H54 (cell line): ENCODE data around the gene LYPD5.
"Not testable (repeated sequence)": the region's sequence is repeated elsewhere in the genome, so short reads cannot be mapped to it uniquely, and the experiment has no call there.

Source experiments
- DNase-seq: peaks from one replicate; pipeline ENCODE4 v3.0.0; 2011; ENCODE audit warnings: low spot score, mixed read lengths; ENCODE audit not compliant: insufficient read length
- FAIRE-seq: peaks from 3 replicates; lab custom pipeline; 2011; peaks lifted over from hg19 to GRCh38; lab: Jason Lieb, UNC
- POLR2A ChIP-seq: IDR thresholded peaks from 2 replicates; pipeline ENCODE4 v1.6.1; 2011; ENCODE audit warnings: low read depth, mild to moderate bottlenecking, low read length

The LYPD5 gene

GRCh38 chr19:43779147-43779819 is 23.0 kb downstream of the LYPD5 start:
- FAIRE-seq (no peak), DNase-seq (no peak)
- no peak for TF ChIP-seq POLR2A

DNA sequence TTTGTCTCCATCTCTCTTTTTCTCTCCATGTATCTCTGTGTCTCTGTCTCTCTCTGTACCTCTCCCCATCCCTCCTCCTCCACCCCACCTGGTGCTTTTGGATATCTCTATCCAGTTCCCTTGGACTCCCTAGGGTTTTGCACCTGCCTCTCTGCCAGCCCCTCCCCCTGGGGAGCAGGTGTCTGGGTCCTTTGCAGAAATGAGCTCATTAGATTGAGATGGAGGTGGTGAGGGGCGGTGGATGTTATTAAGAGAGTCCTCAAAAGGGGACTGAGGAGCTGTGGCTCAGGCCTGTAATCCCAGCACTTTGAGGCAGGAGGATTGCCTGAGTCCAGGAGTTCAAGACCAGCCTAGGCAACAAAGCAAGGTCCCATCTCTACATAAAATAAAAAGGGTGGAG is 23.6 kb downstream of the LYPD5 start:
- DNase-seq: no peak
- FAIRE-seq: no peak
- no peak for TF ChIP-seq POLR2A

DNA sequence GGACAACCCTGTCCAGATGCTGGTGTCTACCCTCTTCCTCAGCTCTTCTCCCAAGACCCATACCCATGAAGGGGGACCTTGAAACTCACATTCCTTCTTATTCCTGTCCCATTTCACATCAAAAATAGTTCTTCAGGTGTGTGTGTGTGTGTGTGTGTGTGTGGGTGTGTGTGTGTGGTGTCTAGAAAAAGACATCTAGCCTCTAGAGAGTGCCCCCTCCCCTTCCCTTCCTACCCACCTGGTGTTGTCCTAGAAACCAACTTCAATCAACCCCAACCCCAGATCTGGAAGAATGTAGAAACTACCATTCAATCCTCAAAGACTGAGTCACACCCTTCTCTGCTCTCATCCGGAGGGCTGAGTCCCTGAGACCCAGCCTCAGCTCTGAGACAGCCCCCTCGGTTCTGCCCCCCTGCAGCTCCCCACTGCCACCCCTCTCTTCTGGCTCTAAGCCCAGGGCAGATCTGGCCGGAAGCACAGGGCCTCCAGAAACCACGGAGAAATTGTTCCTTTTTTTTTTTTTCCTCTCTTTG is 25.0 kb downstream of the LYPD5 start:
- FAIRE-seq (no peak), DNase-seq (peak; percentile 96)
- no peak for TF ChIP-seq POLR2A

DNA sequence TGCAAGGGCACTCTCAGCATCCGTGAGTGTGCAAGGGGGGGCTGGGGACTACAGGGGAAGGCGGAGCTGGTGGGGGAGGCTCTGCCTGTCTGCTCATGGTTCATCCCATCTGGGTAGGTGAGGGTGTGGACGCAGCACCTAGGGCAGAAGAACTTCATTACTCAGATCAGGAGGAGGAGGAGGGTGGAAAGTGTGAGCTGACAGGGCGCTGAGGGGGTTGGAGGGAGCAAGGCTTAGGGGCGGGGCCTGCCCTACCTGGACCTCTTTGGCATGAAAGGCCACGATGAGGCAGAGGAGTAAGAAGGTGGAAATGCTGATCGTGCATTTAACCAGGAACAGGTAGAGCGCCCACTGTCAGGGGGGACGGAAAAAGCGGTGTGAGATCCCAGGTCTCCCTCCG is 26.0 kb downstream of the LYPD5 start:
- no peak for TF ChIP-seq POLR2A
- FAIRE-seq (no peak), DNase-seq (no peak)

DNA sequence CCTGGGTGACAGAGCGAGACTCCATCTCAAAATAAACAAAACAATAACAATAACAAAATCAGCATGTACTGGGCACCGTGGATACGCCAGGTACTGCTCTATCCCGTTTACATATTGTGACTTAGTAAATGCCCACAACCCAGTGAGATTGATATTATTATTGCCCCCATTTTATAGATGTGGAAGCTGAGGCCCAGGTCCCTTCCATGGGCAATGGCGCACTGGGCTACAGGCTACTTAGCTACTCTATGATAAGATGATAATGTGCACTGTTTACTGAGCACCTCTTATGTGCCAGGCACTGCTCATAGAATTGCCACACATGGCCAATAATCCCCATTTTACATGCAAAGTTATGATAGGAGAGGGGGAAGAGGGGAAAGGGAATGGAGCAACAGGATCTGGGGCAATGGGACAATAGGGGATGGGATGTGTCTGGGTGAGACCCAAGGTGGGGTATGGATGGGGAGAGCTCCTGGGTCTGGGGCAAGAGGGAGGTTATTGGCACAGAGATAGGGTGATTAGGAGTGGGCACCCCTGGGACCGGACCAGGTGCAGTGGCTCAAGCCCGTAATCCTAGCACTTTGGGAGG is 26.9 kb downstream of the LYPD5 start:
- no peak for TF ChIP-seq POLR2A
- no peak for FAIRE-seq

DNA sequence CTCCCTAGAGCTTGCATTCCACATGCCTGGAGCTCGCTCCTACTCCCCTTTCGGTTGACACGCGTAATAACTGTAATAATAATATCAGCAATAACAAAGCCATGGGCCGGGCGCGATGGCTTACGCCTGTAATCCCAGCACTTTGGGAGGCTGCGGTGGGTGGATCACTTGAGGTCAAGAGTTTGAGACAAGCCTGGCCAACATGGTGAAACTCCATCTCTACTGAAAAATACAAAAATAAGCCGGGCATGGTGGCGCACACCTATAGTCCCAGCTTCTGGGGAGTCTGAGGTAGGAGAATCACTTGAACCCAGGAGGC is 27.3 kb downstream of the LYPD5 start:
- FAIRE-seq, DNase-seq: not testable (repeated sequence)

More for the DNA sequence above, 26.9 kb downstream of the LYPD5 start:
- DNase-seq: no peak

GRCh38 chr19:43774103-43774939 is 27.9 kb downstream of the LYPD5 start:
- FAIRE-seq (no peak), DNase-seq (no peak)
- TF ChIP-seq POLR2A: no peak

- FAIRE-seq (no peak), DNase-seq (no peak)
- no peak for TF ChIP-seq POLR2A
Observed at GRCh38 chr19:43773725-43774102, 28.5 kb downstream of the LYPD5 start.

- no peak for DNase-seq
- no peak for FAIRE-seq
- no peak for TF ChIP-seq POLR2A
Observed at GRCh38 chr19:43769256-43769655, 33.0 kb downstream of the LYPD5 start.

DNA sequence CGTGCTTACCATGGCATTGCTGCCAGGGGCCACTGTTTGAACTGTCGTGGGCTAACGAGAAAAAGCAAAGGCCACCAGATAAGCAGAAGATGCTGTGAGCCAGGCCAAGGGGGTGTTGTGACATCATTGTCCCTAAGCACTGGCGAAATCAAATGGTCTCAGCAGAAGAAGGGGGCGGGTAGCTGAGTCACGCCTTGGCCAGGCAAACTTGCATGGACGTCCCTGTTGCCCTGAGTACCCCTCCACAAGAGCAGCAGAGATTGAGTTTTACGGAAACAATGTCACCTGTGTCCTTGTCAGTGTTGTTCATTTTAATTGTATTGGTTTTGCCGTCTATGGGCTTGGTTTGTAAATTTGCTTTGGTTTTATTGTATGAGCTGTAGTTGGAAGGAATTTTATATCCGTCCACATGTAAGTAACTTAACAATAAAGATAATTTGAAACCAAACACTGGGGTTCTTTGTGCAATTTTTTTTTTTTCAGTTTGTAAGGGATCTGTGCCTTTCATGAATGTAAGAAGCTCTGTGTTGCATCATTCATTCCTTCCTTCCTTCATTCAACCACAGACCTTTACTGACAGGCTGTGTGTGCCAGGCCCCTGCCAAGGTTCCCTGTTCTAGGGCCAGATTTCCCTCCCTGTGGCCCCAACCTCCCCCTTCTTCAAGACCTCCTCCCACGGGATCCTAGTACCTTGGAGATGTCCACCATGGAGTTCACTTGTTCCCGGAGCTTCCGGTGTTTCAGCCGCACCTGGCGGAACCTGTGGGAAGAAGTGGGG is 33.8 kb downstream of the LYPD5 start:
- DNase-seq: no peak
- no peak for FAIRE-seq
- TF ChIP-seq POLR2A: no peak

GRCh38 chr19:43767818-43768217 is 34.4 kb downstream of the LYPD5 start:
- FAIRE-seq (no peak), DNase-seq (no peak)
- TF ChIP-seq POLR2A: no peak

DNA sequence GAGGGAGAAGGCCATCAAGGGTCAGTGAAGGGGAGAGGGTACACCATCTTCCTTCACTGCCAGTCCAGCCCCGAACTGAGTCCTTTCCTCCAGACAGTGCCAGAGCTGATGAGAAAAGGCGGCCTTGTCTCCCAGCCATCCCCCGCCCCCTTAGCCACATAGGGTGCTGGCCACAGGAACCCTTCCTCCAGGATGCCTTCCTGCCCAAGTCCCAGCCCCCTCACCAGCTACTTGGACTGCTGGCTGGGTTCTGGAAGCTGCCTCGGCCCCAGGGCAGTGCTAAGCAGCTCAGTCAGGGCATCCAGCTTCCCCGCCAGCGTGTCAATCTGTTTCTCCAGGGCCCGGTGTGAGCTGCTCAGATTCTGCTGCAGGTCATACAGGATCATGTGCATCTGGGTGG is 34.9 kb downstream of the LYPD5 start:
- no peak for FAIRE-seq
- no peak for DNase-seq
- TF ChIP-seq POLR2A: no peak

DNA sequence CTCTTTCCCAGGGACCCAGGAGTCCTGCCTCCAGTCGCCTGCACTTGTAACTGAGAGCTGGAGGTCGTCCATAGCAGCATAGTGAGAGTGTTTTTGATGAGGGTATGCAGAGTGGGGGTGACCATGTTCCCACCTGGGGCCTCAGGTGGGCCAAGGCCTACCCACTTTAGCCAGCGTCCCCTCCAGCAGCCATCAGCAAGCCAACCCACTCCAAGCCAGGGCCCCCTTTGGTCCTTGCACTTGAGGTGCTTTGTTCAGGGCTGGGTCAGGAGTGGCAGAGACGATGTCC is 35.5 kb downstream of the LYPD5 start:
- no peak for DNase-seq
- TF ChIP-seq POLR2A: no peak
- FAIRE-seq: no peak
